DMS114 treated with DMSO at 0.1 percent for 48 hours (cell line): ENCODE measurements around the gene PMAIP1.

ENCODE experiments used
- DNase-seq: peaks from one replicate; lab custom pipeline; 2025; ENCODE audit not compliant: unreplicated experiment; lab: John Stamatoyannopoulos, UW

The PMAIP1 gene

GRCh38 chr18:59911600-59911999, 11.8 kb downstream of the PMAIP1 start:
- no peak for DNase-seq

- no peak for DNase-seq
Observed at GRCh38 chr18:59912007-59912550, 12.3 kb downstream of the PMAIP1 start.

GRCh38 chr18:59915606-59916005, 15.8 kb downstream of the PMAIP1 start:
- no peak for DNase-seq

GRCh38 chr18:59916746-59917145, 16.9 kb downstream of the PMAIP1 start:
- no peak for DNase-seq

GRCh38 chr18:59917422-59917821, 17.6 kb downstream of the PMAIP1 start:
- DNase-seq: no peak

GRCh38 chr18:59918320-59918755, 18.5 kb downstream of the PMAIP1 start:
- no peak for DNase-seq

- DNase-seq: no peak
Observed at GRCh38 chr18:59918997-59919396, 19.2 kb downstream of the PMAIP1 start.

GRCh38 chr18:59921384-59921891, 21.6 kb downstream of the PMAIP1 start:
- no peak for DNase-seq

- no peak for DNase-seq
Observed at GRCh38 chr18:59923539-59924196, 23.9 kb downstream of the PMAIP1 start.

GRCh38 chr18:59926131-59926530, 26.3 kb downstream of the PMAIP1 start:
- no peak for DNase-seq

- DNase-seq: no peak
Observed at GRCh38 chr18:59927246-59927825, 27.5 kb downstream of the PMAIP1 start.

GRCh38 chr18:59928201-59928600, 28.4 kb downstream of the PMAIP1 start:
- no peak for DNase-seq

GRCh38 chr18:59929621-59930295, 30.0 kb downstream of the PMAIP1 start:
- DNase-seq: no peak

GRCh38 chr18:59932401-59932800, 32.6 kb downstream of the PMAIP1 start:
- DNase-seq: no peak

GRCh38 chr18:59938676-59939075, 38.9 kb downstream of the PMAIP1 start:
- DNase-seq: no peak

- no peak for DNase-seq
Observed at GRCh38 chr18:59939127-59939526, 39.3 kb downstream of the PMAIP1 start.

GRCh38 chr18:59940068-59940467, 40.3 kb downstream of the PMAIP1 start:
- no peak for DNase-seq

GRCh38 chr18:59941331-59941730, 41.5 kb downstream of the PMAIP1 start:
- DNase-seq: no peak

- DNase-seq: no peak
Observed at GRCh38 chr18:59942601-59943000, 42.8 kb downstream of the PMAIP1 start.

GRCh38 chr18:59945544-59945943, 45.7 kb downstream of the PMAIP1 start:
- DNase-seq: no peak

- no peak for DNase-seq
Observed at GRCh38 chr18:59950215-59950944, 50.6 kb downstream of the PMAIP1 start.
